Measurements from ENCODE around the gene MTA3.
A peak's percentile ranks its signal among the peaks of the same experiment; 100 is the strongest.

The MTA3 gene

GRCh38 chr2:42736598-42737322 is 168.3 kb downstream of the MTA3 start:
- no peak for DNase-seq (ENCODE audit: low spot score)

- DNase-seq (ENCODE audit: low spot score): no peak
Measured at GRCh38 chr2:42741140-42741539, 172.7 kb downstream of the MTA3 start.

GRCh38 chr2:42742740-42743658 is 174.6 kb downstream of the MTA3 start:
- DNase-seq (ENCODE audit: low spot score): no peak

- DNase-seq (ENCODE audit: low spot score): no peak
Measured at GRCh38 chr2:42743659-42743990, 175.2 kb downstream of the MTA3 start.

GRCh38 chr2:42744545-42745082 is 176.2 kb downstream of the MTA3 start:
- DNase-seq (ENCODE audit: low spot score): no peak

- DNase-seq (ENCODE audit: low spot score): no peak
Measured at GRCh38 chr2:42747422-42747821, 179.0 kb downstream of the MTA3 start.

GRCh38 chr2:42748840-42749239 is 180.4 kb downstream of the MTA3 start:
- DNase-seq (ENCODE audit: low spot score): peak; percentile 1

- peak; percentile 3 for DNase-seq (ENCODE audit: low spot score)
Measured at GRCh38 chr2:42752314-42752713, 183.9 kb downstream of the MTA3 start.

GRCh38 chr2:42752816-42753813 is 184.7 kb downstream of the MTA3 start:
- no peak for DNase-seq (ENCODE audit: low spot score)

GRCh38 chr2:42754021-42754775 is 185.8 kb downstream of the MTA3 start:
- no peak for DNase-seq (ENCODE audit: low spot score)

- DNase-seq (ENCODE audit: low spot score): no peak
Measured at GRCh38 chr2:42754776-42755140, 186.3 kb downstream of the MTA3 start.

- DNase-seq (ENCODE audit: low spot score): peak; percentile 66
Measured at GRCh38 chr2:42755191-42755880, 186.9 kb downstream of the MTA3 start.

GRCh38 chr2:42756150-42756775 is 187.8 kb downstream of the MTA3 start:
- DNase-seq (ENCODE audit: low spot score): no peak

GRCh38 chr2:42756966-42757513 is 188.6 kb downstream of the MTA3 start:
- DNase-seq (ENCODE audit: low spot score): no peak

- DNase-seq (ENCODE audit: low spot score): no peak
Measured at GRCh38 chr2:42757981-42758740, 189.7 kb downstream of the MTA3 start.

- no peak for DNase-seq (ENCODE audit: low spot score)
Measured at GRCh38 chr2:42758751-42759150, 190.3 kb downstream of the MTA3 start.

- no peak for DNase-seq (ENCODE audit: low spot score)
Measured at GRCh38 chr2:42761554-42761953, 193.1 kb downstream of the MTA3 start.

- no peak for DNase-seq (ENCODE audit: low spot score)
Measured at GRCh38 chr2:42762155-42762554, 193.7 kb downstream of the MTA3 start.
